GM18517 (cell line): Measurements from ENCODE around the gene ACBD6.

Source experiments
- ATAC-seq: cut with Tn5 transposase; IDR thresholded peaks from one replicate; pipeline ENCODE4 v1.9.1; 2021; ENCODE audit warnings: mild to moderate bottlenecking, moderate library complexity; ENCODE audit not compliant: unreplicated experiment

ACBD6 gene

GRCh38 chr1:180277476-180278193, 224.7 kb downstream of the ACBD6 start:
- ATAC-seq = no peak

GRCh38 chr1:180275726-180276125, 226.7 kb downstream of the ACBD6 start:
- no peak for ATAC-seq

GRCh38 chr1:180274221-180274620, 228.2 kb downstream of the ACBD6 start:
- ATAC-seq = no peak

GRCh38 chr1:180273066-180273465, 229.3 kb downstream of the ACBD6 start:
- ATAC-seq = no peak

GRCh38 chr1:180272395-180272794, 230.0 kb downstream of the ACBD6 start:
- ATAC-seq = no peak

GRCh38 chr1:180271272-180272255, 230.8 kb downstream of the ACBD6 start:
- ATAC-seq = no peak

- ATAC-seq = no peak
These were observed 231.7 kb downstream of the ACBD6 start for GRCh38 chr1:180270530-180271271.

GRCh38 chr1:180269645-180270529, 232.5 kb downstream of the ACBD6 start:
- no peak for ATAC-seq

GRCh38 chr1:180268556-180269075, 233.8 kb downstream of the ACBD6 start:
- ATAC-seq = no peak

- ATAC-seq = no peak
These were observed 234.4 kb downstream of the ACBD6 start for GRCh38 chr1:180267761-180268555.

GRCh38 chr1:180267211-180267561, 235.2 kb downstream of the ACBD6 start:
- ATAC-seq = no peak

- ATAC-seq = no peak
These were observed 235.8 kb downstream of the ACBD6 start for GRCh38 chr1:180266275-180267210.

GRCh38 chr1:180265871-180266270, 236.5 kb downstream of the ACBD6 start:
- no peak for ATAC-seq

- ATAC-seq = no peak
These were observed 237.2 kb downstream of the ACBD6 start for GRCh38 chr1:180265201-180265600.

- ATAC-seq = no peak
These were observed 237.8 kb downstream of the ACBD6 start for GRCh38 chr1:180264595-180264994.

GRCh38 chr1:180262628-180263488, 239.5 kb downstream of the ACBD6 start:
- ATAC-seq = no peak

- ATAC-seq = no peak
These were observed 240.7 kb downstream of the ACBD6 start for GRCh38 chr1:180261524-180262155.
